Mesothelial cell of epicardium (in vitro differentiated cells): ENCODE measurements around the gene SERPINA4. TPM values are rescaled to one million over a fixed set of nuclear protein-coding genes. Genes with fewer than 3 reads are reported as not detected.

Source experiments
- DNase-seq, 2 experiments: peaks; one replicate each; pipeline ENCODE4 v3.0.0; 2021; ENCODE audit warnings: low spot score in 2 of 2; ENCODE audit not compliant: unreplicated experiment in 2 of 2
- H3K27ac Mint-ChIP-seq: 2 replicates; pipeline ENCODE4 v1.8.0; 2021; ENCODE audit warnings: mixed read lengths
- H3K27me3 Mint-ChIP-seq: 2 replicates; pipeline ENCODE4 v1.8.0; 2021; ENCODE audit warnings: low read depth, mixed read lengths
- H3K36me3 Mint-ChIP-seq: 2 replicates; pipeline ENCODE4 v1.8.0; 2021; ENCODE audit warnings: mixed read lengths
- H3K4me1 Mint-ChIP-seq: 2 replicates; pipeline ENCODE4 v1.8.0; 2021; ENCODE audit warnings: mixed read lengths
- H3K4me3 Mint-ChIP-seq: 2 replicates; pipeline ENCODE4 v1.8.0; 2021; ENCODE audit warnings: mild to moderate bottlenecking, moderate library complexity, mixed read lengths
- H3K9me3 Mint-ChIP-seq: 2 replicates; pipeline ENCODE4 v1.8.0; 2021; ENCODE audit warnings: mixed read lengths
- CTCF ChIP-seq: fragments of 200-600 bp; sonication (generic); IDR thresholded peaks from one replicate; pipeline ENCODE4 v1.5.0; 2021; ENCODE audit warnings: antibody characterized with exemption; ENCODE audit not compliant: unreplicated experiment
- total RNA-seq: library from RNA; stranded (reverse); gene quantifications from 3 replicates; pipeline ENCODE4 v1.2.1, GENCODE V29; 2021

SERPINA4 gene
- total RNA-seq, 1 donor from 2014 or later = not detected

- Mint-ChIP-seq H3K36me3 (no peaks in the 10 kb centered on the region), H3K4me3 (no peak overlapping the region), H3K9me3 (no peaks in the 10 kb centered on the region), H3K27me3 (peaks cover 20% of the 10 kb centered on the region), H3K4me1 (no peaks in the 10 kb centered on the region), H3K27ac (no peak overlapping the region)
- no peak for TF ChIP-seq CTCF
- DNase-seq = peak in 1 of 2 experiments; percentile 13
These were observed 22.1 kb upstream of the SERPINA4 start for GRCh38 chr14:94539181-94539580.

- Mint-ChIP-seq H3K4me1 (no peaks in the 10 kb centered on the region), H3K27ac (no peak overlapping the region), H3K36me3 (no peaks in the 10 kb centered on the region), H3K4me3 (no peak overlapping the region), H3K27me3 (peaks cover 20% of the 10 kb centered on the region), H3K9me3 (no peaks in the 10 kb centered on the region)
- no peak for TF ChIP-seq CTCF
- DNase-seq = no peak
These were observed 21.0 kb upstream of the SERPINA4 start for GRCh38 chr14:94540031-94540794.

GRCh38 chr14:94541234-94541975 is 19.8 kb upstream of the SERPINA4 start:
- DNase-seq = no peak
- H3K9me3 Mint-ChIP-seq = no peaks in the 10 kb centered on the region
- TF ChIP-seq CTCF = no peak
- H3K36me3 Mint-ChIP-seq = no peaks in the 10 kb centered on the region
- peaks cover 24% of the 10 kb centered on the region for H3K27me3 Mint-ChIP-seq
- H3K4me1 Mint-ChIP-seq = no peaks in the 10 kb centered on the region
- no peak overlapping the region for H3K4me3 Mint-ChIP-seq
- H3K27ac Mint-ChIP-seq = no peak overlapping the region

GRCh38 chr14:94542111-94542810 is 19.0 kb upstream of the SERPINA4 start:
- peak in 1 of 2 experiments; percentile 28 for DNase-seq
- Mint-ChIP-seq H3K9me3 (no peaks in the 10 kb centered on the region), H3K4me1 (no peaks in the 10 kb centered on the region), H3K27me3 (peaks cover 24% of the 10 kb centered on the region), H3K27ac (no peak overlapping the region), H3K36me3 (no peaks in the 10 kb centered on the region), H3K4me3 (no peak overlapping the region)
- TF ChIP-seq CTCF = no peak

- no peak for DNase-seq
These were observed 18.3 kb upstream of the SERPINA4 start for GRCh38 chr14:94542811-94543440.

More at GRCh38 chr14:94542811-94543440, 18.3 kb upstream of the SERPINA4 start:
- no peaks in the 10 kb centered on the region for H3K9me3 Mint-ChIP-seq
- H3K4me3 Mint-ChIP-seq = no peak overlapping the region
- TF ChIP-seq CTCF = no peak
- H3K36me3 Mint-ChIP-seq = no peaks in the 10 kb centered on the region
- H3K4me1 Mint-ChIP-seq = no peaks in the 10 kb centered on the region
- H3K27ac Mint-ChIP-seq = no peak overlapping the region
- H3K27me3 Mint-ChIP-seq = peaks cover 20% of the 10 kb centered on the region
